IMR-90 (cell line): ENCODE results near the gene CROCC.
"Not testable (repeated sequence)": the region's sequence is repeated elsewhere in the genome, so short reads cannot be mapped to it uniquely, and the experiment has no call there.

Experiments
- BHLHE40 ChIP-seq: fragments of 150-350 bp; IDR thresholded peaks from 2 replicates; pipeline ENCODE4 v1.6.1; 2016; ENCODE audit warnings: mild to moderate bottlenecking, low read depth, low read length
- CEBPB ChIP-seq: IDR thresholded peaks from 2 replicates; pipeline ENCODE4 v1.6.1; 2012; ENCODE audit warnings: low read depth, low read length, improper control_type of control experiment
- CHD1 ChIP-seq: IDR thresholded peaks from 2 replicates; pipeline ENCODE4 v1.6.1; 2012; ENCODE audit warnings: low read depth, low read length, improper control_type of control experiment
- FOS ChIP-seq: fragments of 150-350 bp; IDR thresholded peaks from 2 replicates; pipeline ENCODE4 v1.6.1; 2016; ENCODE audit warnings: low read depth, low read length
- MAZ ChIP-seq: IDR thresholded peaks from 2 replicates; pipeline ENCODE4 v1.6.1; 2012; ENCODE audit warnings: low read depth, mild to moderate bottlenecking, low read length, improper control_type of control experiment, moderate library complexity, borderline replicate concordance
- NFE2L2 ChIP-seq: fragments of 150-350 bp; IDR thresholded peaks from 2 replicates; pipeline ENCODE4 v1.6.1; 2016; ENCODE audit warnings: low read depth, mild to moderate bottlenecking, low read length
- POLR2A ChIP-seq: IDR thresholded peaks from 2 replicates; pipeline ENCODE4 v1.6.1; 2012; ENCODE audit warnings: mild to moderate bottlenecking, low read depth, low read length
- RAD21 ChIP-seq: IDR thresholded peaks from 2 replicates; pipeline ENCODE4 v1.6.1; 2012; ENCODE audit warnings: low read length, improper control_type of control experiment
- RCOR1 ChIP-seq: IDR thresholded peaks from 2 replicates; pipeline ENCODE4 v1.6.1; 2012; ENCODE audit warnings: mild to moderate bottlenecking, low read length, improper control_type of control experiment; ENCODE audit not compliant: insufficient replicate concordance
- RFX5 ChIP-seq: IDR thresholded peaks from 2 replicates; pipeline ENCODE4 v1.8.0; 2012; ENCODE audit warnings: low read depth, mild to moderate bottlenecking, low read length, moderate library complexity
- SMC3 ChIP-seq: fragments of 150-350 bp; IDR thresholded peaks from 2 replicates; pipeline ENCODE4 v1.6.1; 2016; ENCODE audit warnings: low read depth, mild to moderate bottlenecking, antibody characterized with exemption, low read length, moderate library complexity
- TF ChIP-seq, protein P1 (sequence below): conservative IDR thresholded peaks from 2 replicates; pipeline ENCODE4 v1.5.1; 2012; ENCODE audit warnings: mild to moderate bottlenecking, low read depth, low read length, improper control_type of control experiment
- TF ChIP-seq, protein P2 (sequence below): fragments of 150-350 bp; IDR thresholded peaks from 2 replicates; pipeline ENCODE4 v1.6.1; 2016; ENCODE audit warnings: low read depth, mild to moderate bottlenecking, low read length, moderate library complexity, borderline replicate concordance

GRCh38 chr1:16952376-16952775, 30.6 kb downstream of the CROCC start:
- TF ChIP-seq POLR2A, NFE2L2, BHLHE40, RAD21, SMC3, MAZ, CEBPB, RFX5, CHD1, RCOR1, FOS: not testable (repeated sequence)
- TF ChIP-seq, protein P1, sequence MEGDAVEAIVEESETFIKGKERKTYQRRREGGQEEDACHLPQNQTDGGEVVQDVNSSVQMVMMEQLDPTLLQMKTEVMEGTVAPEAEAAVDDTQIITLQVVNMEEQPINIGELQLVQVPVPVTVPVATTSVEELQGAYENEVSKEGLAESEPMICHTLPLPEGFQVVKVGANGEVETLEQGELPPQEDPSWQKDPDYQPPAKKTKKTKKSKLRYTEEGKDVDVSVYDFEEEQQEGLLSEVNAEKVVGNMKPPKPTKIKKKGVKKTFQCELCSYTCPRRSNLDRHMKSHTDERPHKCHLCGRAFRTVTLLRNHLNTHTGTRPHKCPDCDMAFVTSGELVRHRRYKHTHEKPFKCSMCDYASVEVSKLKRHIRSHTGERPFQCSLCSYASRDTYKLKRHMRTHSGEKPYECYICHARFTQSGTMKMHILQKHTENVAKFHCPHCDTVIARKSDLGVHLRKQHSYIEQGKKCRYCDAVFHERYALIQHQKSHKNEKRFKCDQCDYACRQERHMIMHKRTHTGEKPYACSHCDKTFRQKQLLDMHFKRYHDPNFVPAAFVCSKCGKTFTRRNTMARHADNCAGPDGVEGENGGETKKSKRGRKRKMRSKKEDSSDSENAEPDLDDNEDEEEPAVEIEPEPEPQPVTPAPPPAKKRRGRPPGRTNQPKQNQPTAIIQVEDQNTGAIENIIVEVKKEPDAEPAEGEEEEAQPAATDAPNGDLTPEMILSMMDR: not testable (repeated sequence)
- TF ChIP-seq, protein P2, sequence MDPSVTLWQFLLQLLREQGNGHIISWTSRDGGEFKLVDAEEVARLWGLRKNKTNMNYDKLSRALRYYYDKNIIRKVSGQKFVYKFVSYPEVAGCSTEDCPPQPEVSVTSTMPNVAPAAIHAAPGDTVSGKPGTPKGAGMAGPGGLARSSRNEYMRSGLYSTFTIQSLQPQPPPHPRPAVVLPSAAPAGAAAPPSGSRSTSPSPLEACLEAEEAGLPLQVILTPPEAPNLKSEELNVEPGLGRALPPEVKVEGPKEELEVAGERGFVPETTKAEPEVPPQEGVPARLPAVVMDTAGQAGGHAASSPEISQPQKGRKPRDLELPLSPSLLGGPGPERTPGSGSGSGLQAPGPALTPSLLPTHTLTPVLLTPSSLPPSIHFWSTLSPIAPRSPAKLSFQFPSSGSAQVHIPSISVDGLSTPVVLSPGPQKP: not testable (repeated sequence)
